MM.1S (cell line): ENCODE measurements around the gene PLEKHJ1.

Experiments
- DNase-seq: peaks from one replicate; pipeline ENCODE4 v3.0.0-alpha.2; 2015
- H2AFZ ChIP-seq: fragments of 300-600 bp; sonication (generic); 2 replicates; pipeline ENCODE4 v1.6.0; 2016; ENCODE audit warnings: antibody characterized with exemption, low read length
- H3F3A ChIP-seq: fragments of 300-600 bp; sonication (generic); 2 replicates; pipeline ENCODE4 v1.6.1; 2016; ENCODE audit warnings: mild to moderate bottlenecking, antibody characterized with exemption, low read length, moderate library complexity, mixed read lengths; ENCODE audit not compliant: insufficient read depth
- H3K27ac ChIP-seq: fragments of 300-600 bp; sonication (generic); 2 replicates; pipeline ENCODE4 v1.5.1; 2016; ENCODE audit warnings: mild to moderate bottlenecking, low read length
- H3K27me3 ChIP-seq: fragments of 300-600 bp; sonication (generic); replicated peaks from 2 replicates; pipeline ENCODE4 v1.6.0; 2016; ENCODE audit warnings: low read length; ENCODE audit not compliant: insufficient read depth
- H3K36me3 ChIP-seq: fragments of 300-600 bp; sonication (generic); replicated peaks from 2 replicates; pipeline ENCODE4 v1.6.1; 2016; ENCODE audit warnings: mild to moderate bottlenecking, low read length, mixed read lengths; ENCODE audit not compliant: insufficient read depth
- H3K4me1 ChIP-seq: fragments of 300-600 bp; sonication (generic); 2 replicates; pipeline ENCODE4 v1.6.1; 2016; ENCODE audit warnings: low read length, mixed read lengths
- H3K4me2 ChIP-seq: fragments of 300-600 bp; sonication (generic); 2 replicates; pipeline ENCODE4 v1.6.0; 2016; ENCODE audit warnings: low read depth, low read length
- H3K4me3 ChIP-seq: fragments of 300-600 bp; sonication (generic); 2 replicates; pipeline ENCODE4 v1.5.1; 2016; ENCODE audit warnings: low read length, mixed read lengths
- H3K79me2 ChIP-seq: fragments of 300-600 bp; sonication (generic); 2 replicates; pipeline ENCODE4 v1.6.1; 2016; ENCODE audit warnings: mixed run types, low read length, mixed read lengths
- H3K9ac ChIP-seq: fragments of 300-600 bp; sonication (generic); 2 replicates; pipeline ENCODE4 v1.6.1; 2016; ENCODE audit warnings: low read length, mixed read lengths
- H3K9me2 ChIP-seq: fragments of 300-600 bp; sonication (generic); replicated peaks from 2 replicates; pipeline ENCODE4 v1.6.1; 2016; ENCODE audit warnings: mild to moderate bottlenecking, low read length, mixed read lengths; ENCODE audit not compliant: insufficient read depth
- H3K9me3 ChIP-seq: fragments of 300-600 bp; sonication (generic); replicated peaks from 2 replicates; pipeline ENCODE4 v1.6.1; 2016; ENCODE audit warnings: mild to moderate bottlenecking, low read length, mixed read lengths; ENCODE audit not compliant: insufficient read depth
- H4K20me1 ChIP-seq: fragments of 300-600 bp; sonication (generic); 2 replicates; pipeline ENCODE4 v1.6.1; 2016; ENCODE audit warnings: mild to moderate bottlenecking, low read length, moderate library complexity, mixed read lengths; ENCODE audit not compliant: insufficient read depth
- EZH2 ChIP-seq: fragments of 300-600 bp; sonication (generic); optimal IDR thresholded peaks from 2 replicates; pipeline ENCODE3; 2017; ENCODE audit warnings: low read depth, mild to moderate bottlenecking, antibody characterized with exemption, low read length, mixed read lengths
- EZH2phosphoT487 ChIP-seq: fragments of 300-600 bp; sonication (generic); IDR thresholded peaks from 2 replicates; pipeline ENCODE4 v1.6.1; 2018; ENCODE audit warnings: antibody characterized with exemption, low read length
- TF ChIP-seq, protein P1 (sequence below): fragments of 300-600 bp; sonication (generic); IDR thresholded peaks from 2 replicates; pipeline ENCODE4 v1.5.1; 2016; ENCODE audit warnings: antibody characterized with exemption, low read length, mixed read lengths

Gene PLEKHJ1

DNA sequence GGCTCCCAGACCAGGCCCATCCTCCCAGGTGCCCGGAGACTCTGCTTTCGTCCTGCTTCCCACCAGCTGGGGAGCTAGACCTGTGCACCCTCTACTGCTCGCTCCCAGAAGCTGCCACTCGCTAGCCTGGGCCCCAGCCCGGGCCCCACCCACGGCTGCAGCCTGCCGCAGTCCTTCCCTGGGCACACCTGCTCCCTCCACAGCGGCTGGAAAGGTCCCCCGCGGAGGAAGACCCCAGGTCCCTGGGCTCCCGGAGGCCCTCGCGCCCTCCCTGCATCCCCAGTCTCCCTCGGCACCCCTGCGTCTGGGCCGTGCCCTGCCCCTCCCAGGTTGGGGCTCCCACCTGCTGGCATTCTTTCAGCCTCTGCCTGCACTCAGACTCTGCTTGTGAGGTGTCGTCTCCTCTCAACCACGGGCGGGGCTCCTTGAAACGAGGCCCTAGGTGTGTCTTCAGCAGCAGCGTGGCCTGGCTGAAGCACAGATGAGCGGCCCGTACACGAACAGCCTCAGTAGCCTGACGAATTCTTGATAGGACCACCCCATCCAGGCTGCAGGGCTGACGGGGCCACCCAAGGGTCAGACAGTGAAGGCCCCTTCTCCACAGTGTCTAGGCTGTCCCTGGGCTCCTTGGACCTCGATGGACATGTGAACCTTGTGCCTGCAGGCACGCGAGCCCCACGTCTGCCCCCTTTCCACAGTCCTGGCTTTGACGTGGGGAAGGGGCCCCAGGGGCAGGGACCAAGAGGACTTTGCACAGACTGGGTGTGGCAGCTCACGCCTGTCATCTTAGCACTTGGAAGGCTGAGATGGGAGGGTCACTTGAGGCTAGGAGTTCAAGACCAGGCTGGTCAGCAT is 44.4 kb downstream of the PLEKHJ1 start:
- Histone ChIP-seq H3K27ac (no peak overlapping the region), H3K9ac (no peak overlapping the region), H3F3A (no peaks in the 10 kb centered on the region; the same call in 1 of the 2 replicates), H4K20me1 (peaks cover 11% of the 10 kb centered on the region), H3K9me3 (no peaks in the 10 kb centered on the region), H3K4me1 (no peaks in the 10 kb centered on the region), H3K27me3 (no peaks in the 10 kb centered on the region), H3K79me2 (peaks cover 97% of the 10 kb centered on the region), H2AFZ (no peak overlapping the region), H3K4me3 (no peak overlapping the region), H3K9me2 (no peaks in the 10 kb centered on the region), H3K36me3 (peaks cover 25% of the 10 kb centered on the region), H3K4me2 (no peak overlapping the region)
- TF ChIP-seq EZH2phosphoT487 (no peak), EZH2 (no peak)
- TF ChIP-seq, protein P1, sequence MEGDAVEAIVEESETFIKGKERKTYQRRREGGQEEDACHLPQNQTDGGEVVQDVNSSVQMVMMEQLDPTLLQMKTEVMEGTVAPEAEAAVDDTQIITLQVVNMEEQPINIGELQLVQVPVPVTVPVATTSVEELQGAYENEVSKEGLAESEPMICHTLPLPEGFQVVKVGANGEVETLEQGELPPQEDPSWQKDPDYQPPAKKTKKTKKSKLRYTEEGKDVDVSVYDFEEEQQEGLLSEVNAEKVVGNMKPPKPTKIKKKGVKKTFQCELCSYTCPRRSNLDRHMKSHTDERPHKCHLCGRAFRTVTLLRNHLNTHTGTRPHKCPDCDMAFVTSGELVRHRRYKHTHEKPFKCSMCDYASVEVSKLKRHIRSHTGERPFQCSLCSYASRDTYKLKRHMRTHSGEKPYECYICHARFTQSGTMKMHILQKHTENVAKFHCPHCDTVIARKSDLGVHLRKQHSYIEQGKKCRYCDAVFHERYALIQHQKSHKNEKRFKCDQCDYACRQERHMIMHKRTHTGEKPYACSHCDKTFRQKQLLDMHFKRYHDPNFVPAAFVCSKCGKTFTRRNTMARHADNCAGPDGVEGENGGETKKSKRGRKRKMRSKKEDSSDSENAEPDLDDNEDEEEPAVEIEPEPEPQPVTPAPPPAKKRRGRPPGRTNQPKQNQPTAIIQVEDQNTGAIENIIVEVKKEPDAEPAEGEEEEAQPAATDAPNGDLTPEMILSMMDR: no peak
- no peak for DNase-seq

DNA sequence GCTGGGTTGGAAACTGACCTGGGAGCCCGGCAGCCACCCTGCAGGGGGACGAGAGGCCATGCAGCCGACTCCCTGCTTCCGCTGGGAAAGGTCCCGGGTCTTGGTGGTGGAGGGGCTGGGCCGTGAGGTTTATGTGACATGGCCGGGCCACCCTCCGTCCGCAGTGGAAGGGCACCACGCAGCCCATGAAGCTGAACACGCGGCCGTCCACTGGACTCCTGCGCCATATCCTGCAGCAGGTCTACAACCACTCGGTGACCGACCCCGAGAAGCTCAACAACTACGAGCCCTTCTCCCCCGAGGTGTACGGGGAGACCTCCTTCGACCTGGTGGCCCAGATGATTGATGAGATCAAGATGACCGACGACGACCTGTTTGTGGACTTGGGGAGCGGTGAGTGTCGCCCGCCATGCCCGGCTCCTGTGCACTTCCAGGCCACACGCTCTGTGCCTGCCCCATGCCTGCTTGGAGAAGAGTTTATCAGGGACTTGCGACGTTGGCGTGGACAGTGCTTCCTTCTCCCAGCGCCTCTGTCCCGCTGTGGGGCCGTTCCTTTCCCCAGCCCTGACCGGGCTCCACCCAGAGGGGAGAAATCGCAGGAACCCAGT is 45.2 kb downstream of the PLEKHJ1 start:
- TF ChIP-seq, protein P1: no peak
- TF ChIP-seq EZH2: no peak
- Histone ChIP-seq H3K36me3 (peaks cover 31% of the 10 kb centered on the region), H2AFZ (no peak overlapping the region), H3K4me1 (no peaks in the 10 kb centered on the region), H4K20me1 (peaks cover 11% of the 10 kb centered on the region), H3K9ac (no peak overlapping the region), H3K79me2 (peaks cover 97% of the 10 kb centered on the region), H3K4me2 (no peak overlapping the region), H3K27ac (no peak overlapping the region), H3K4me3 (no peak overlapping the region), H3K9me3 (no peaks in the 10 kb centered on the region), H3K27me3 (no peaks in the 10 kb centered on the region), H3F3A (no peaks in the 10 kb centered on the region; the same call in 1 of the 2 replicates), H3K9me2 (no peaks in the 10 kb centered on the region)
- no peak for DNase-seq

DNA sequence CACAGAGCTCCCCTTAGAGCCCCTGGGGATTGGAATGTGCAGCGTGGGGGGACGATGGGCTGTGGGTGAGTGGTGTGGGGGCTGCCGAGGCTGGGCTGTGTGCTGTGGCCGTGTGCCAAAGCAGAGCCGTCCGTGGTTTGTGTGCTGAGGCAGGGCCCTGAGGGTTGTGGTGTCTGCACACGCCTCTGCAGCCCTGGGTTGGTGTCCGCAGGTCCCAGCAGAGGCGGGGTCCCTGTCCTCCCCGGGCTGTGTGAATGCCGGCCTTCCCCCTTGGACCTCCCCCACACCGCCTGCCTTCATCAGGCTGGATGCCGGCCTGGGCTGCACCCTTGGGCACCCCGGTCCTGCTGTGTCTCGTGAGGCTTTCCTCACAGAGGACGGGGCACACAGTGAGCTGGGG is 46.2 kb downstream of the PLEKHJ1 start:
- Histone ChIP-seq H3K27me3 (no peaks in the 10 kb centered on the region), H3K9me2 (no peaks in the 10 kb centered on the region), H3K4me3 (no peak overlapping the region), H2AFZ (no peak overlapping the region), H3K79me2 (peaks cover 97% of the 10 kb centered on the region), H4K20me1 (peaks cover 17% of the 10 kb centered on the region), H3K36me3 (peaks cover 34% of the 10 kb centered on the region), H3K27ac (no peak overlapping the region), H3K4me2 (no peak overlapping the region), H3K9me3 (no peaks in the 10 kb centered on the region), H3F3A (no peaks in the 10 kb centered on the region; the same call in 1 of the 2 replicates), H3K4me1 (no peaks in the 10 kb centered on the region), H3K9ac (no peak overlapping the region)
- DNase-seq: no peak
- TF ChIP-seq EZH2phosphoT487 (no peak), EZH2 (no peak)
- TF ChIP-seq, protein P1: no peak
